Activated naive CD4-positive, alpha-beta T cell (primary cell): ENCODE results near the gene ZNF536.

Experiments used
- DNase-seq, 4 experiments: peaks; one replicate each; lab custom pipeline; 2025; lab: John Stamatoyannopoulos, UW

Gene ZNF536

DNA sequence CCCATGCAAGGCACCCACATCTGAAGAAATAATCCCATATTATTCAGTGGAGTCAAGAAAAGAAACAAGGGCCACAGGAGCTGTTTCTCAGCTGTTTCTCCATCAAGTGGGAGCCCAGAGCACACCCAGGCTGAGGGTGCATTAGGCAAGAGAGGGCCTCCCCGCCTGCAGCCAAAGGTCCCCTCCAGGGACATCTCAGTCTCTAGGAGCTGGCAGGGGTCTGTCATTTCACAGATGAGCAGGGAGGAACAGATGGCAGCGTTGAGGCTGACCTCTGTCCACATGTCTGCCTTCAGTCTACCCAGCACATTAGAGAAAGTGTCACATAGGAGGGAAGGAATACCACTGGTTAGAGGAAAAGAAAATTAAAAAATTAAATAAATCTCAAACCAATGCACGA, 157.7 kb downstream of the ZNF536 start:
- DNase-seq, result no peak

DNA sequence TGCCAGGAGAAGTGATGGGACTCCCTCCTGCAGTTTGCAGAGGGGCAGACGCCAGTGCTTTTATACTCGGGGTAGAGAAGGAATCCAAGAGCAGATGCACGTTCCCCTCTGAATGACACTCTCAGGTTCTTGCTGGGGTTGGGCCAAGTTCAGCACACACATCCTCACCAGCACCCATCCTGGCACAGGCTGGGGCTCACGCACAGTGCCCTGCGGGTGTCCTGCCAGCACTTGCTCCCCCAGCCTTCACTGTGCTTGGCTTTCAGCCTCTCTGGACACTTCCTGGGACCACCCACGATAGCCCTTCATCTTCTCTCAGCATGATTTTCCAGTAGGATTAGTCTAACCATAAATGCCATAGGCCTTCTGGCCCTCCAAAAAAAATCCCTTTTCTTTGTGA, 158.6 kb downstream of the ZNF536 start:
- DNase-seq, result no peak

DNA sequence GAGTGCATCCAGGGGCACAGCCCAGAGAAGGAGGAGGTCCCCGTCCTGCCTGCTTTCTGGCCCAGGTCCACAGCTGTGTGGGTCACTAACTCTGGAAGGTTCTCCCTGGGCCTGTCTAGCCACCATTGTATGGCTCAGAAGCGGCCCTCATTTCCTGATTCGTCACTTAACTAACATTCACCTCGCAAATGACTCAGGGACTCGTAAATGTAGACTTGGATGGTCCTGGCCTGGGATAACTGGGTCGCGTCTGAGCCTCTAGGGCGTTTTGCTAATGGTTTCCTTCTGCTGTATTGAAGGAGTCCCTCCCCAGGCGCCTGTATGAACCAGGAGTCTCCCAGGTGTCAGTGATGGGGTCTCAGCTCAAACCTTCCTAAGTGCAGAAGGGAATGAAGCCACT, 162.8 kb downstream of the ZNF536 start:
- no peak for DNase-seq

DNA sequence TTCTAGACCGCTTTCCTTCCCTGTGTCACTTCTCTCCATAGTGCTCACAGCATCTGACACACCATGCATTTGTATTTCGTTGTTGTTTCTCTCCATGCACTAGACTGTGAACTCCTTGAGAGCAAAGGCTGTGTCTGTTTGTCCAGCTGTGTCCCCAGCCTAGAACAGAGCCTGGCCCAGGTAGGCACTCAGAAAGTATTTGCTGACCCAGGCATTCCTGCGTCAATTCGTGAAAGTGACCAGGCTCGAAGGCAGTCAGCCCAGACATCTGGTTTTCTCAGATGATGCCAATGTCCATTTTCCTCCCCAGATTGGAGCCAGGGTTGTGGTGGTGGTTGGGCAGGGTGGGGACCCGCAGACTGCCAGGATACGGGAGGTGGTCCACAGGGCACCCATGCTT, 164.8 kb downstream of the ZNF536 start:
- DNase-seq, result no peak

DNA sequence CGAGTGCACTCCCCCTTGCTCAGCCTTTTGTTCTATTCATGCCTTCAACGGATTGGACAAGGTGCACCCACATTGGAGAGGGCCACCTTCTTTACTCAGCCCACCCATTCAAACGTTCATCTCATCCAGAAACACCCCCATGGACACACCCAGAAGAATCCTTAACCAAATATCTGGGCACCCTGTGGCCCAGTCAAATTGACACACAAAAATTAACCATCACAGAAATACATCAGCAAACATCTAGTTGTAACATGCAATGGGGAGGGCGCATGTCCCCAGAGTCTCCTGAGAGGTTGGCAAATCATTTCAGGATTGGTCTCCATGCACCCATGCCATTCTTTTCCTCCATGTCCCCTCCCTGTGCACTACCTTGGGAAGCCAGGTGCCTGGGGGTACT, 167.1 kb downstream of the ZNF536 start:
- no peak for DNase-seq

DNA sequence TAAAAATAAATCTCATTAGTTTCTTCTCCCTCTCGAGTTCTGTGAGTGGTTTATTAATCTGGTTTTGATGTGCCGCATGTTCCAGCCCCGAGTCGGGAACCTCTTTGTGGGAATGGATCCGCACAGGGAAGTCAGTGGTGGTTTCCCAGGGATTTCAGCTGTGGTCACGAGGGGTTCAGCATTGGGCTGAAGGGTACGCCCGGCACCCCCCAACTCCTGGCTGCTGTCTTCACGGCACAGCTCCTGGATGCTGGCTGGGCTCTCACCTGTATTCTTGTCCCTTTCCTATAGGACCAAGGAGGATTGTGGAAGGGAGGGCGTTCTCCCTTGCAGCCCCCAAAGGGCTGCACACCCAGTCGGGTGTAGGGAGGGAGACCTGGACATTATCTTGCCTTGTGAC, 167.8 kb downstream of the ZNF536 start:
- DNase-seq, result no peak

DNA sequence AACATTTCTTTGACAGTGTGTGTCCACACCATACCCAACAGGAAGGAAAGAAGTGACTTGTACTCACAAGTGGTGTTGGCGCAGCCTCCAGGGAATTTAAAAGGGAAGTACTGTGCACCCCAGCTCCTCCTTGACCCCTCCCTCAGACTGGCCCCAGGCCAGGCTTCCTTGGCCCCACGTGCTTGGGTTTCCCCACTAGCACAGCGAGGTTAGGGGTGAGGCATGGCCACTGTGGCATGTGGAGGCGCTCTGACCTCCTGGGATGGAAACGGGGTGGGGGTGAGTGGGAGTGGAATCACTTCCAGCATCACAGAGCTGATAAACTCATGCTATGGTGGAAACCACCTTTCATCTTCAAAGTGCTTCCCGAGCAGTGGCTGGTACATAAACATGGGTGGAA, 168.6 kb downstream of the ZNF536 start:
- DNase-seq, result no peak

DNA sequence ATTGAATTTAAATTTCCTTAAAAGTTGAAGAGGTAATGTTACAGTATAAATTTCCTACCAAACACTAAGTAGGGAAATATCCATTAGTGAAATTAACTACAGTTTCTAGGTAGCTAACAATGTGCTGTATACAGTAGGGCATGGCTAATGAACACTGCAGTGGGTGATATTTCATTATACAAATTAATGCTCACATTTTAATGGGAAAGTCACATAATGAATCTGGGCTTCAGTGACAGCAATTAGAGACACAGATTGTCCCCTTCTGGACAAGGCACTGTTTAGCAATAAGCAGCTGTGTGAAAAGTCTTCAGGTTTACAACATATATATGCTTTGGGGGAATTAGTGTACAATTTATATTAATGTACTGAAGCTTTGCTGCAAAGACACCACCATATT, 169.4 kb downstream of the ZNF536 start:
- no peak for DNase-seq

DNA sequence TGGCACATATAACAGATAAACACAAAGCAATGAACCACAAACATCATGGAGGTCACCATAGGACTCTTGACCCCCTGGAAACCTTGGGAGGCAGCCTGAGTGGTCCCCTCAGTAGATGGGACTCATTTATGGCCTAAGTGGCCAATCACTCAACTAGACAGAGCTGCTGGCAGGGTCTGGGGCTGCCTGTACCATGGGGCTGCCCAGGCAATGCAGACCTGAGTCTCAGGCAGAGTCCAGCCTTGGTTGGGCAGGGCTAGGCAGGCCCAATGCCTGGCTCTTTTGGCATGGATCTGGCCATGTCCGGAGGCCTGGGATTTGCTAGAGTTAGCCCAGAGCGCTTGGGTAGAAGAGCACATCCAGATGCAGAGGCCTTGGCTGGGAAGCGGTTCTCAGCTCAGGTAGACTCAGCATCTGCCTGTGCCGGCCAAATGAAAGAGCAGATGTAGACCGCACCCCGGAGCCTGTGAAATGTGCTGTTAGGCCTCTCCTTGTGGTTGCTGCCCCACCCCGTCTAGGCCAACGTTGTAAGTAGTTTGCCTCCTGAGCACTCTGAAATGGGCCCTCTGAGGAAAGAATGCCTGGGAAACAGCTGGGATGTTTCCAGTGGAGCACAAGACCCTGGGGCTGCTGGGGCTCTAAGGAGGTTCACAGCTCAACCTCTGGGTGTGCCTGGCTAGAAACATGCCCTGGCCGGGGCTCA, 171.2 kb downstream of the ZNF536 start:
- no peak for DNase-seq

DNA sequence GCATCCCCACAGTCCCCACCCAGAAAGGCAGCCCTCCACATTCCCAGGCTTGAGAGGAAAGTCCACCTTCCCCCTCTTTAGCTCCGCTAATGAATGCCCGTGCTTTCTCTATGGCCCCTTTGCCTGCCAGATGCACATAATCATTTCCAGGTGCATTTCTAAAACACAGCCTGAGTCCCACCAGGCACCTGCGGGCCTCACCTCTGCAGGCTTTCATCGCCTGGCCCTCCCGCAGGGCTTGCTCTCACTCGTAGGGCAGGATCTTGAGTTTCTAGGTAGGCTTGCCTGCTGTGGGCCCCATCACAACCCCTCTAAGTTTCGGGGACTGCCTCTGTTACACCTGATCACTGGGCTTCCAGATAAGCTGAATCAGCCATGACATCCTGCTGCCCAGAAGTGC, 173.6 kb downstream of the ZNF536 start:
- DNase-seq, result no peak

DNA sequence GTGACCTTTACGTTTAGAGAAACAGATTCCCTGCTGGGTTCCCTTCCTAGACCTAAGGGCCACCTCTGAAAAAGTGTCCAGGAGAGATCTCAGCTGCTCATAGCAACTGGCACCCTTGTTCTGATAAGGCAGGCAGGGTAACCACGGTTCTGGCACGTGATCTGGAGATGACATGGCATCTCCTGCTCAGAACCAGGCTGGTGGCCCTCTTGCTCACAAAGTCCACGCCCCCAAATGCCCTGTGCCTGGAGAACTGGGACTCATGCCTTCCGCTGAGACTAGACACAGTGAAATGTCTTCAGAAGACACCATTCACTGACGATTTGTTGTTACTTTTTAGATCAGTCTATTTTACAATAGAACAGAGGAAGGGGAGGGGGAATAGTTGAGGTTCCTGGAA, 174.1 kb downstream of the ZNF536 start:
- DNase-seq, result no peak

DNA sequence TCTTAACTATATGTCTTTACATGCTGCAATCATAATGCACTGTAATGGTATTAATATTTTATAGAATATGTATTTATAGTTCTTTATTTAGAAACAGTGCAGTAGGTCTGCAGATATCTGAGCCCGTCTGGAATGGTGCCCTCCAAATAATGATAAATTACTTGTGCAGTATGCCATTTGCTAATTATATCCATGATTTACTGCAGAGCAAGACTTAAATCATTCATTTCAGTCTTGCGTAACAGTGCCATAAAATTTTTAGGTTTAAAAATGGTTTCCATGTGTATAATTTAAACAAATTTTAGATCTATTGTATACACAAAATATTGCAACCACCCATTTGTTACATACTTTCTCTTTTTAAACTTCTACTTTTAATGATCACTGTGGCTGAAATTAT, 175.1 kb downstream of the ZNF536 start:
- DNase-seq, result no peak

DNA sequence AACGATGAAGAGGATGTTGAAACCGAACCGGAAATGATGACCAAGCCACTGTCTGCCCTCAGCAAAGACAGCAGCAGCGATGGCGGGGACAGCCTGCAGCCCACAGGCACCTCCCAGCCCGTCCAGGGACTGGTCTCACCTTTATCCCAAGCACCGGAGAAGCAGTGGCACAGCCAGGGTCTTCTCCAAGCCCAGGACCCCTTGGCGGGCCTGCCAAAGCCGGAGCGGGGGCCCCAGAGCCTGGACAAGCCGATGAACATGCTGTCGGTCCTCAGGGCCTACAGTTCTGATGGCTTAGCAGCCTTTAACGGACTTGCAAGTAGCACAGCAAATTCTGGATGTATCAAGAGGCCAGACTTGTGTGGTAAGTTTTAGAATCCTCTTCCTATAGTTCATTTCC, 177.0 kb downstream of the ZNF536 start:
- no peak for DNase-seq

DNA sequence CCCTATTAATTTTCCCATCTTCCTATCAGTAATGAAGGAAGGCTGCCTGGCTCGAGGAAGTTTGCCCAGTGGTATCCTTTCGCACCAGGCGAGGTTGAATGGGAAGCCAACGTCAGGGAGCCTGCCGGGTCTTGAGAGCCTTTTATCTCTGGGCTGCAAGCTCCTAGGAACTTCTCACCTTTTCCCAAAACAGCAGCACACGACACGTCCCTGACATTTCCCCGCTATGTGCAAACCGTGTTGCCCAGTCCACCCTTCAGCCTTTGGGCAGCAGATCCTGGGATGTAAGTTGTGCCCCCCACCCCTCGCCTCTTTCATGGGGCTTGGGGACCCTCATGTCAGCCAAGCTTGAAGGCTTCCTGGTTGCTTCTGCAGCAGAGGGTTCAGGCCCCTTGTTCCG, 179.1 kb downstream of the ZNF536 start:
- DNase-seq, result no peak

DNA sequence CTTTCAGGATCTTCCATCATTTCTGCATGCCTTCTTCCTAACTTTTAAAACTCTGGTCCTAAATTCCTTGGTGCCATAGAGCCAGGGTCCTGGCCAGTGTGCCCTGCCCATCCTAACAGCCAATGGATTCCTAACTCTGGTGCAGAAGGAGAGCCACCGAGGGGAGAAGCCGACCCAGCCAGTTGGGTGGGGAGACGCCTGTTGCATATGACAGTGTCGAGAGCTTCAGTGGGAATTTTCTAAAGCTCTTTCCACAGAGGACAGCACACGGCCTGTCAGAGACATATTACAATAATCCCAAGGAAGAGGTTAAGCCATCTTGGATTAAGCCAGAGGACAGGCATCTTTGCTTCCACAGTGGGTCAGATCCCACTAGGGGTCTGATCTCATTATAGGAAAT, 180.4 kb downstream of the ZNF536 start:
- DNase-seq, result no peak

DNA sequence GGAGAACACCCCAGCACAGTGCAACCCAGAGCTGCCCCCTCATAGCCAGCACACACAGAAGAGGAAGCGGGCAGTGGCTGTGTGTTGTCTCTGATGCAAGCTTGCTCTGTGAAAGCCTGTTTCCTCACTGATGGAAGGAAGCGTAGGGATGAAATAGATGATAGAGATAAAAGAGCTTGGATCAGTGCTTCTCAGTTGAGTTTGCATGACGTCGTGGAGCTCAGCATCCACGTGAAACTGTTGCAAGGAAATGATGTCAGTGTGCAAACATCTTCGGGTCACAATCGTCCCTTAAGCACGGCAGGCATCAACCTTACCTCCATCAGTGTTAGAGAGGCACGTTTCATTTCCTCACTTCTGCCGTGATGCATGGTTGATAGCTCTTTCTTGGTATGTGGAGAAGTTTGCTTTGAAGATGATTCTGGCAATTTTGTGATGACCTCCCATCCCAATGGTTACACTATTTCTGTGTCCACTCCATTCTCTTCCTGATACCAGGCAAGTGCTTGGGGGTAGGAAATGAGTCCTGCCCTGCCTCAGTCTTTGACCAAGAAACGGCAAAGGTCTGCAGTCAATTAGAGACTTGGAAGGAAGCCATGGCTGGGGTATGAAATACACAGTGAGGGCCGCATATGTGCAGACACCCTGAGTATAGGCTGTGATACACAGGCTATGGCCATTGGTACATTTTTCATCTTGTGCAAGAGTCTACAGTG, 183.0 kb downstream of the ZNF536 start:
- DNase-seq, result no peak

DNA sequence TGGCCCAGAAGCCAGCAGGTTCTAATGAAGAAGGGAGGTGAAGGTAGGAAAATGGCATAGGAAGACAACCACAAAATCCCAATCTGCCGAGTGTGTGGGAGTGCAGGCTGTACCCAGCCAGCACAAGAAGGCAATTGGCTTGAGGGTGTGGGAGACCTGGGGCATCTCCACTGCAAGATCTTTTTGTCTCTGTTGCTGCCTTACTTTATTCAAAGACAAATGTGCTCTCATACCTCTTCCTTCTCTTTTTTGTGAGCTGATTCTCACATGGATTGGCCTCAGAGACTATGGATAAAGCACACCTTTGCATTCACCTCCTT, 183.6 kb downstream of the ZNF536 start:
- no peak for DNase-seq

DNA sequence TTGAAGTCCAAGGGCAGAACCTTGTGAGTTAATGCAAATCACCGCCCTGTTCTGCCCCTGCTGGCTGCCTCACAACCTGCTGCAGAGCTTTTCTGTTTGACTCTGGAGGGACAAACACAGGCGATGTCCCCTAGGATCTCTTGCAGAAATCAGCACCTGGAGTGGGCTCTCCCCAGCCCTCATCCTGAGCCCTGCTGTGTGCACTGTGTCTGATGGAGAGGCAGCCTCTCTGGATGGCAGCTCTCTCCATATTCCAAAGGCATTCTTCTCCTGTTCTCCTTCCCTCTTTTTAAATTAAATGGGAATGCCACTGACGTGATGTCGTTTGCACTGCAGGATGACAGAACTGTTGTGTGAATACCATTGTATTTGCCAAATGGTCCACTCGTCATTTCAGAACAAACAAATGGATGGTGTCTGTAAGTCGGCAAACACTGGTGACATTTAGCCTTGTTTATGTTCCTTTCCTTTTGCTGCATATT, 184.1 kb downstream of the ZNF536 start:
- DNase-seq, result no peak

DNA sequence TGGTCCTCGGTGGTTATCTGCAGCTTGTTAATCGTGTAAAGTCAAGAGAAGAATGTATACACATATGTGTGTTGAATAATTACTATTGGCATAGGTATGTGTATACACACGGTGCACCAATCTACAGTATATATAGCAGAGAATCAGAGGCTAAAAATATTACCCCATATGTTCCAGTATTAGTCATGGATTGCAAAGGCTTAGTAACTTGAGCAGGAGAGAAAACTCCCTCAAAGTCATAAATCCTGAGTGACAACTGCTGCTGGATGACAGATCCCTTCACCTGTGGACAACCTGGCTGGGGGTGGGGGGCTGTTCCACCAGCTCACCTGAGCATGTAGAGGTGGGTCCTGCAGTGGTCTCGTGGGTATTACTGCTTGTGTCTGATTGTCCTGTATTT, 185.0 kb downstream of the ZNF536 start:
- DNase-seq, result no peak

DNA sequence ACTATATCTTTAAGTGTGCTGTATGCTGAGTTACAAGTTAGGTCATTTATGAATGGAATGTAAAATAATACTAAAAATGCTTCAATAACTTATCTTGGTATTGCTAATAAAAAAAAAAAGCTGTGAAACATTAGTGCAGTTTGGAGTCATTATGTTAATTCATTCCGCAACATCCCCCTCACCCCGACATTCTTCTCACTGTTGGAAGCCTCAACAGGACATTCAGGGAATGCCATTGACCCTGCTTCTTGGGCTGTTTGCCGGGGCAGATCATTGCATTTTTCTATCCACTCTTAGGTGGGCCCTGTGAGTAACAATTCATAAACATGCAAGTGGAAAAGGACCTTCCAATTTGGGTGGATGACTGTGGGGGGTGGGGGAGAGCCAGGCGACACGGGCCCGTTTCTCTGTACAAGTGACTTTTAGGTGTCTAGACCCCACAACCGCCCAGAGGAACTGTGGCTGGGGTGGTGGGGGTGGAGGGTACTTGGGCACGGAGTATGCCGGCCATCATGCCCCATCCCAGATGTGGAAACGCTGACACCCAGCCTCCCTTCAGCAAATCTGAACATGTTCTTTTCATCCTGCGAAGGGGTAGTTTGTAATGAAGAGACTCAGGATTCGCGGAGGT, 185.9 kb downstream of the ZNF536 start:
- DNase-seq, result no peak

DNA sequence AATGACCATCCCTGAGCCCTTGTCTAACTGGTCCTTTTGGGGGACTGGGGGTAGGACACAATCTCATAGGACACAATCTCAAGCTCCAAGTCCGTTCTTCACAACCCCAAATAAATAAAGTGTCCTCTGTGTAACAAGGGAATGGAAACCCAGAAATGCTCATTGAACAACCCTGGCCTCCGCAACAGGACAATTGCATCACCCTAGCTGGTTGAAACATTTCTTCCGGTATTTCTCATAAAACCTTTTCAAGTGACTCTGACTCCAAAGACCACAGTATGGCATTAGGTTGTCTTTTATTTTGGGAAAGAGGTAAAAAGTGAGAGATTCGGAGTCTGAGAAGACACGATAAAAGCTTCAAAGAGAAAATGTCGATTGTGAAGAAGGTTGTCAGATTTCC, 186.6 kb downstream of the ZNF536 start:
- DNase-seq, result no peak

DNA sequence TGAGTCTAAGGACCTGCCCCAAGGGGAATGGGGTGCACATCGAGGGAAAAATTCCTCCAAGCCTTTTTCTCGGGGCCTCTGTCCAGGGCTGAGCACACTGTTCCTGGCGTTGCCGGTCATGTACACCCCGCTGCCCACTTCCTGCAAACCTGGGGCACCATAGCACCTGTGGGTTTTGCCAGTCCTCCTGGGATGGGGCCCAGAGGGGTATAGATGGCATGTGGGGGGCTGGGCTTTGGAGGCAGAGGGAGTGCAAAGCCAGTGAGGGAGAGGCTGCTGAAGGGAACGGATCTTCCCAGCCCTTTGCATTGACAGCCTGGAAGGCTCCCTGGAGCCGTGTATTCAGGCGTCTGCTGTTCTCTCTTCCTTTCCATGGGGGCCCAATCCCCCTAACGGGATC, 187.3 kb downstream of the ZNF536 start:
- DNase-seq, result no peak

DNA sequence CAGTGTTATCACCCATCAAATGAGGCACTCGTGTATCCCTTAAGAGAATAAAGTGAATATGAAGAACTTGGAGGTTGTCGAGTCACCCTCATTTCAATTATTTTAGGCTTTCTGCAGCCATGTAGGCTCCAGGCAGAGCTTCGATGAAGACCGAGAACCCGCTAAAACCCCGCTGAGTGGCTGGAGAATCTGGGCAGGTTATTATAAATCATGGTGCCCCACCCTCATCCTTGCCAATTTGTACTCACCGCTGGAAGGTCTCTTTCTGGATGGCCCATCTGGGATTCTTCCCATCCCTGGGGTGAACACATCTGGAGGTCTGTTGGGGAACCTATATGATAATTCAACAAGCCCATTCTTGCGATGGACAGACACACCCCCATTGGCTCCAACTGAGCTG, 190.8 kb downstream of the ZNF536 start:
- DNase-seq, result no peak

DNA sequence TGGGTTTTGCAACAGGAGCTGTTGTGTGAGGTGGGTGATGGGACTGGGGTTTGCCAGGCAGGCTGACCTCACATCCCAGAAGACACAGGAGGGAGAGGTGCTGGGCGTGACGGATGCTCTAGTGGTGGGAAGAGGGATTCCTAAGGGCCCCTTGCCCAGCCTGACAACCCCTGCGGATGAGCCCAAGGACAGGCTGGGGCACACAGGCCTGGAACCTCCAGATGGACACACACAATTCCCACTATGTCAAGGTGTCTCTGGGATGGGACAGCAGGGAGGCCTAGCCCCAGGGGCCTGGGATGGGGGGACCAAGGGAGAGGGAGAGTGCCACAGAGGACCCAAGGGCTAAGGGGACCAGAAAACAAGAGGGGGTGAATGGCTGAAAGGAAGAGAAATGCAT, 191.5 kb downstream of the ZNF536 start:
- DNase-seq, result no peak
